T-helper 1 cell treated with Interleukin-12 subunit alpha and Interleukin-12 subunit beta and Interleukin-4 antibody, amounts not matched to agents 30 ng/mL and 1 ng/mL, for 36 hours (primary cell): ENCODE measurements around the gene PLEKHN1. TPM values are rescaled to one million over a fixed set of nuclear protein-coding genes. Genes with fewer than 3 reads are reported as not detected.

ENCODE experiments used
- intact Hi-C: fragments of 100-400 bp; cut with micrococcal nuclease; formaldehyde crosslinking; loops from one replicate; pipeline ENCODE4 v1.15.1; 2024
- total RNA-seq: library from RNA; stranded (reverse); gene quantifications from 2 replicates; pipeline ENCODE4 v1.2.3, GENCODE V29; 2022

PLEKHN1 gene
- total RNA-seq, 1 donor from 2014 or later: 2.2 TPM

GRCh38 chr1:929712-930632 is 36.3 kb upstream of the PLEKHN1 start:
- intact Hi-C loops: no loop called here

- intact Hi-C loops: no loop called here
These were observed 35.6 kb upstream of the PLEKHN1 start for GRCh38 chr1:930633-931138.

DNA sequence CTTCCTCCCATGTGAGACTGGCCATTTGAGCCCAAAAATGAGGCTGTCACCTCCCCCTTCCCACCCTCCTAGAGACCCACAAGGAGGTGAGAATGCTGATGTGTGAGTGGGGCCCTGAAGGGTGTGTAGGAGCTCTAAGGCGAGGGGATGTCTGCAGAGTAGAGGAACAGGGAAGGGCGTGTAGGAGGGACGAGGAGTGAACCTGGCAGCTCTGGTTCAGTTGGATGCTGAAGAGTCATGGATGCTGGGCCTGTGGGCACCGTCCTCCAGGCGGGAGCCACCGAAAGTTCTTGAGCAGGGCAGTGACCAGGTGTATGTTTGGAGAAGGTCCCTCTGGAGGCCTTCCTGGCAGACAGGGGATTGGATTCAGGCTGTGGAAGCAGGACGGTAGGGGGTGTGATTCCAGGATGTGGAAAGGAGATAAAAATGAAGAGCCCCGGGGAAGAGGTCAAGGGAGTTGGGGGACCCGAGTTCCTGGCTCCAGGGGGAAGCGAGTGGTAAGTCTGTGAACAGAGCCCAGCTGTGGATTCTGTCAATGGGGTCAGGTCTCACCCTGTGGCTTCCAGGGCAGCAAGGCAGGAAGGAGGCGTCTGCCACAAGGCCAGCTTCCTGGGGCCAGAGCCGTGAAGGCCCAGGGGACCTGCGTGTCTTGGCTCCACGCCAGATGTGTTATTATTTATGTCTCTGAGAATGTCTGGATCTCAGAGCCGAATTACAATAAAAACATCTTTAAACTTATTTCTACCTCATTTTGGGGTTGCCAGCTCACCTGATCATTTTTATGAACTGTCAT is 34.7 kb upstream of the PLEKHN1 start:
- intact Hi-C loops: no loop called here

GRCh38 chr1:932173-932510 is 34.1 kb upstream of the PLEKHN1 start:
- intact Hi-C loops: no loop called here

GRCh38 chr1:932776-933602 is 33.3 kb upstream of the PLEKHN1 start:
- intact Hi-C loops: no loop called here

- intact Hi-C loops: no loop called here
These were observed 32.7 kb upstream of the PLEKHN1 start for GRCh38 chr1:933603-933940.

GRCh38 chr1:934991-935750 is 31.1 kb upstream of the PLEKHN1 start:
- intact Hi-C loops: no loop called here

GRCh38 chr1:935751-936231 is 30.5 kb upstream of the PLEKHN1 start:
- intact Hi-C loops: no loop called here

GRCh38 chr1:936348-937264 is 29.7 kb upstream of the PLEKHN1 start:
- intact Hi-C loops: no loop called here

- intact Hi-C loops: no loop called here
These were observed 28.8 kb upstream of the PLEKHN1 start for GRCh38 chr1:937521-937920.

DNA sequence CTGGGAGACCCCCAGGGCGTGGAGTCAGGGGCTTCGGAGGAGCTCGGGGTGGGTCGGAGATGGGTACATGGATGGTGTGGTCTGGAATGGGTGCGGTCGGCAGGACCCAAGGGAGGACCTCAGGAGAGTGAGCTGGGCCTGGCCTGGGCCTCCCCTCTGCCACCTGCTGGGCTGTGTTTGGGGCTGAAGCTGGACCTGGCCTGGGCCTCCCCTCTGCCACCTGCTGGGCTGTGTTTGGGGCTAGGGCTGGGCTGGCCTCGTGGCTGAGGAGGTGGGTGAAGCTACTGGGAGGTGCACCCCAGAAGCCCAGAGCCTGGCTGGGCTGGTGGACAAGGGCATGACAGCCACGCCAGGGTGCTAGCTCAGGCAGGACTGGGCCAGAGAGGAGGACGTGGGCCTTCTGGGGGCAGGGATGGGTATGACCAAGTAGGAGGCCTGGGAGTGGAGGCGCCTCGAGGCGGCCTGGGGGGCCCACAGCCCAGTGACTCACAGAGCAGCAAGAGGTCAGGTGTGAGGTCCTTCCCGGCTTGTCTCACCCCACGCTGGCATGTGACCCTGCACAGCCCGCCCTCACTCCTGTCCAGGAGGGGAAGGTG is 28.1 kb upstream of the PLEKHN1 start:
- intact Hi-C loops: no loop called here

GRCh38 chr1:938711-939489 is 27.4 kb upstream of the PLEKHN1 start:
- intact Hi-C loops: no loop called here

DNA sequence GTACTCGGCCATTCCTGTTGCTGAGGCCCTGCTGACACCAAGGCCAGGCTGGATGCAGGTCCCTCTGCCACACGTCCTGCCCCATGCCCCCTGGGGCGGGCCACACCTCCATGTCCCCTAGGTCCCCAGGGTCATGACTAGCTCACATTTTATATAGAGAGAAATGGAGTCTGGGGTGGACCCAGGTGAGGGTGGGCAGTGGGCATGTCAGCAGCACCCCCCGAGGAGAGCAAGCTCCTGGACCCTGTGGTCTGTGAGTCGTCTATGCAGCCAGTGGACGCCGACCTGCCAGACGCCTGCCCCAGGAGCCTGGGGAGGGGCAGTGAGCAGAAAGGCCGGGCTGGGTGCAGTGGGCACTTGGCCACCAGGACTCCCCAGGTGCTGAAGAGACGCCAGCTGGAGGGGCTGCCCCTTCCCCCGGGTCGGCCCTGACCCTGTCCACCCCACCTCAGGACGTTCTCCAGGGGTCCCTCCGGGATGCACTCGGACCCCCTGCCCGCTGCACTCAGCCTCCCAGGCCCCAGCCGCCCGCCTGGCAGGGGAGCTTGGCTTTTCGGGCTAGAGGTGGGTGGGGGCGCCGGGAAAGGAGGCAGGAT is 26.7 kb upstream of the PLEKHN1 start:
- intact Hi-C loops: no loop called here

GRCh38 chr1:940107-941014 is 25.9 kb upstream of the PLEKHN1 start:
- intact Hi-C loops: no loop called here

GRCh38 chr1:941015-941587 is 25.2 kb upstream of the PLEKHN1 start:
- intact Hi-C loops: no loop called here

- intact Hi-C loops: no loop called here
These were observed 24.5 kb upstream of the PLEKHN1 start for GRCh38 chr1:941588-942383.
